Stimulated activated naive CD8-positive, alpha-beta T cell treated with anti-CD3 and anti-CD28 coated beads, Interleukin-15, amount 100 ng/mL, for 72 hours (primary cell): ENCODE data around the gene TBC1D16.
"Not testable (repeated sequence)": the region's sequence is repeated elsewhere in the genome, so short reads cannot be mapped to it uniquely, and the experiment has no call there.

ENCODE experiments used
- ATAC-seq: fragments of 150-1000 bp; cut with Tn5 transposase; 2 replicates; pipeline ENCODE4 v1.10.0; 2021; ENCODE audit warnings: mild to moderate bottlenecking, moderate library complexity
- DNase-seq, 2 donors: peaks; one replicate each; pipeline ENCODE4 v3.0.0; 2021 to 2022
- H3K27ac Mint-ChIP-seq, 2 donors: one replicate each; pipeline ENCODE4 v1.8.0; 2022; ENCODE audit warnings: mild to moderate bottlenecking in 2 of 2, mixed read lengths in 2 of 2, moderate library complexity in 2 of 2
- H3K27me3 Mint-ChIP-seq: one replicate; pipeline ENCODE4 v1.8.0; 2022; ENCODE audit warnings: mixed read lengths
- H3K4me1 Mint-ChIP-seq: one replicate; pipeline ENCODE4 v1.8.0; 2022; ENCODE audit warnings: mild to moderate bottlenecking, mixed read lengths
- H3K4me3 Mint-ChIP-seq, 2 donors: one replicate each; pipeline ENCODE4 v1.8.0; 2022; ENCODE audit warnings: mild to moderate bottlenecking in 2 of 2, mixed read lengths in 2 of 2, moderate library complexity in 1 of 2
- H3K9me3 Mint-ChIP-seq, 2 donors: one replicate each; pipeline ENCODE4 v1.8.0; 2022; ENCODE audit warnings: mixed read lengths in 2 of 2

The TBC1D16 gene

DNA sequence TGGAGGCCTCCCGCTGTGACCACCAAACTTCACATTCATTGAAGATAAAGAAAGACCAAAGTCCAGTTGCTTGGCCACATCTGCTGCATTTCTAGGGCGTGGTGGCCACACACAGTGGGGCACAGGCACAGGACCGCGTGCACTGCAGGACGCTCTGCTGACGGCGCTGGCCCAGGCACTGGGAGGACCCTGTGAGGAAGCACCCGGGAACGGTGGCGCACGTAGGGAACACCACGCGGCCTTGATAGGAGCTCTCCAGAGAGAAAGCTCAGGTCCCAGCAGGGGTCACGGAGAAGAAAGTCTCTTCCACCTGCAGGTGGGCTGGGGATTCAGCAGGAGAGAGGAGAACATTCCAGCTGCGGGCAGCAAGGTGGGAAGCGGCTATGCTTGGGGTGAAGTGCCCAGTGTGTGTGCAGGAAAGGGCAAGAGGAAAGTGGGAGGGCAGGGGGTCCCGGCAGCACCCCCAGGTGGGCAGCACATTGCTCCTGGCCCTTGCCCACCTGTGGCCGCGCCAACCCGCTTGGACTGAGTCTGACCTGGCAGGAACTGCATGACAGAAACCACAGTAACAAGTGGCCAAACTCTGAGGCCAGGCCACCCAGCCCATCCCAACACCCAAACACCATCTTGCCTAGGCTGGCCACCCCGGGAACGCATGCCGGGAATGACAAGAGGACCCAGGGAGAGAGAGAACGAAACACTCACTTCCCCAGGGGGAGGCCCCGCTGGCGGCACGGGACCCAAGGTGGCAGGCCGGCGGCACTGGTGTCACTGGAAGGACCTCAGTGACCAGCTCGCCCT, 32.8 kb downstream of the TBC1D16 start:
- Mint-ChIP-seq H3K27me3 (no peaks in the 10 kb centered on the region), H3K4me3 (no peak overlapping the region), H3K9me3 (no peaks in the 10 kb centered on the region), H3K27ac (no peak overlapping the region), H3K4me1 (peaks cover 36% of the 10 kb centered on the region)
- no peak for DNase-seq
- no peak for ATAC-seq

DNA sequence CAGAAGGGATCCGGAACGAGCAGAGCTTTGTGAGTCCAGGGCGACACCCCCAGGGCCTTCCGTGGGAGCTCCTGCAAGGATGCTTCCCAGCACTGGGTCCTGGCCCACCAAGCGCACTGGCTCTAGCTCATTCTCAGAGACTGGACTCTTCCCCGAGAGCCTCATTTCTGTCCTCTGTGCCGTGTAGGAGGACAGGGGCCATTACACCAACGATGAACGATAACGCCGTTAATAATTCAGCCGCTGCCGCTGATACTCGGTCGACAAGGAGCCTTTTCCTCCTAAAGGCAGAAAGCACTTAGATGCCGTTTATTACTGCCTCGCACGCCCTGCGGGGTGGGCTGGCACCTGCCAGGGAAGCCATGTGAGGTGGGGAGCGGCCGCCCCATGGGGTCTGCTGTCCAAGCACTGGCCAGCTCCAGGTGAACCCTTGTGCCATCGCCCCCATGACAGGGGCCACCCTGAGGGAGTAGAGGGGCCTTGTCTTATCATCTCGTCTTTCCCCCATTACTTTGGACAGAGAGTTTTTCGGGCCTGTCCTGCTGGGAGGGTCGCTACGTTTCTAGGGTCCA, 33.5 kb downstream of the TBC1D16 start:
- H3K27ac Mint-ChIP-seq = no peak overlapping the region
- H3K9me3 Mint-ChIP-seq = no peaks in the 10 kb centered on the region
- H3K4me1 Mint-ChIP-seq = peaks cover 37% of the 10 kb centered on the region
- no peaks in the 10 kb centered on the region for H3K27me3 Mint-ChIP-seq
- DNase-seq (no peak), ATAC-seq (no peak)
- H3K4me3 Mint-ChIP-seq = no peak overlapping the region

DNA sequence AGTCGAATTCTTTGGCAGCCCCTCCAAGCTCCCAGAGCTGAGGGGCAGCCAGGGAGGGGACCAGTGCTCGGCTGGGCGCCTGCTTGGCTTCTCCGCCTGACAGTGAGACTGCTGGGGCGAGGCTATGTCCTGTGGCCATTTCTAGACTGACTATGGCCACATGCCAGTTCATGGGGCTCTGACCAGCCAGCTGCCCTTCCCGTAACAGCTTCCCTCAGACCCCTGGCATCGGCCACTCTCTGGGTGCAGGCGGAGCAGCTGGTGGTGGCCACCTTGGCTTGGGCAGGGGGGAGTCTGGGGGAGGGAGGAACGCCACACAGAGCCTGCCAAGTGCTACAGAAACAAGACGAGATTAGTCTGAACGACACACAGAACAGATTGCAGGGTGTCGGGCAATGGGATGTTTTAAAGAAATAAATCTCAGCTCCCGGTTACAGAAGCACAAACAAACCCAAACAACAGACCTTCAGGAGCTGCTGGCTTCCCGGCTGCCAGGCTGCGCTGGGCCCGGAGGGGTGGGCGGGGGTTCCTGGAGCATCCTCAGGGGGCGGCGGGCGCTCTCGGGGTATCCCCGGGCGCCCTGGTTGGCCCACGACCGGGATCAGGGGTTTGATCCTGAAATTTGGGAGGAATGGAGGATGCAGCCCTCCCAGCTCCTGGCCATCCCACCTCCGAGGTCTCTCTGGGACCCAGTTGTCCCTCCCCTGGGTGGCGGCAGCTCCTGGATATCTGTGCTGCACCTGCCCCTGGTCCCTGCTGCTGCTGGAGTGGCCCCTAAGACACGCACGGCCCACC, 34.5 kb downstream of the TBC1D16 start:
- H3K27ac Mint-ChIP-seq = no peak overlapping the region
- H3K27me3 Mint-ChIP-seq = no peaks in the 10 kb centered on the region
- H3K4me1 Mint-ChIP-seq = peaks cover 41% of the 10 kb centered on the region
- H3K9me3 Mint-ChIP-seq = peaks cover 0 to 2% of the 10 kb centered on the region in 2 donors
- DNase-seq (no peak), ATAC-seq (no peak)
- no peak overlapping the region for H3K4me3 Mint-ChIP-seq

DNA sequence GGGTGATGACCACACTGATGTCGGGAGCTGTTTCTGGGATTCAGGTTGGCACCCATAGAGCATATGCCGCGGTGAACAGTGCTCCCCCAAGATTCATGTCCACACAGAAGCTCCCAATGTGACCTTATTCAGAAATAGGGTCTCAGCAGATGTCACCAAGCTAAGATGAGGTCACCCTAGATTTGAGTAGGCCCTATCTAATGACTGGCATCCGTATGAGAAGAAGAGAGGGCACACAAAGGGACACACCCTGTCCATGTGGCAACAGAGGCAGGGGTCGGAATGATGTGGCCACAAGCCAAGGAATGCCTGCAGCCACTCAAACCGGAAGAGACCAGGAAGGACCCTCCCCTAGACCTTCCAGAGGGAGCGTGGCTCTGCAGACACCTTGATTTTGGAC, 35.5 kb downstream of the TBC1D16 start:
- Mint-ChIP-seq H3K27ac (no peak overlapping the region), H3K4me3 (no peak overlapping the region), H3K9me3 (peaks cover 0 to 4% of the 10 kb centered on the region in 2 donors), H3K27me3 (no peaks in the 10 kb centered on the region), H3K4me1 (peaks cover 43% of the 10 kb centered on the region)
- DNase-seq (no peak), ATAC-seq (no peak)

DNA sequence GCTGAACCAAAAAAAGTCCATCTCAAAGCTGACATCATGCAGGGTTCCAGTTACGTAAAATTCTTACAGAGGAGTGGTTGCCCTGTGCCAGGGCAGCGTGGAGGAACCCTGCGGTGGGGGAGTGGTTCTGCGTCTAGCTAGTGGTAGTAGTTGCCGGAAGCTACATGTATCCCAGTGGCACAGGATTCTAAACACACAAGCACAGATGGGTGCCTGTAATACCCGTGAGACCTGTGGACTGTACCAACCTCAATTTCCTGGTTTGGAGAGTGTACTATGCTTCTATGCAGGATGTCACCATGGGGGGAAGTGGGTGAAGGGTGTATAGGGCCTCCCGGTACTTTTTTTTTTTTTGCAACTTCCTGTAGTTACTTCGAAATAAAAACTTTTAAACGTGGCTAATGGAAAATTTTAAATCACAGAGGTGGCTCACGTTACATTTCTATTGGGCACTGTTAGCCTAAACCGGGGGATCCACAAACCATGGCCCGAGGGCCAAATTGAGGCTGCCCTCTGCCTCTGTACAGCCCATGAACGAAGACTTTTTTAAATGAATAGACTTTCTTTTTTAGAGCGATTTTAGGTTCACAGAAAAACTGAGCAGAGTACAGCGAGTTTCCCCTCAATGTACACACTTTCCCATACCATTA, 38.5 kb downstream of the TBC1D16 start:
- H3K9me3 Mint-ChIP-seq = peaks cover 0 to 4% of the 10 kb centered on the region in 2 donors
- no peaks in the 10 kb centered on the region for H3K27me3 Mint-ChIP-seq
- peak; percentile 89 for ATAC-seq
- H3K4me3 Mint-ChIP-seq = peak overlapping the region; percentile 74 to 78
- DNase-seq = peak; percentile 69 to 90
- H3K27ac Mint-ChIP-seq = peak overlapping the region; percentile 97 to 99
- peaks cover 69% of the 10 kb centered on the region for H3K4me1 Mint-ChIP-seq

DNA sequence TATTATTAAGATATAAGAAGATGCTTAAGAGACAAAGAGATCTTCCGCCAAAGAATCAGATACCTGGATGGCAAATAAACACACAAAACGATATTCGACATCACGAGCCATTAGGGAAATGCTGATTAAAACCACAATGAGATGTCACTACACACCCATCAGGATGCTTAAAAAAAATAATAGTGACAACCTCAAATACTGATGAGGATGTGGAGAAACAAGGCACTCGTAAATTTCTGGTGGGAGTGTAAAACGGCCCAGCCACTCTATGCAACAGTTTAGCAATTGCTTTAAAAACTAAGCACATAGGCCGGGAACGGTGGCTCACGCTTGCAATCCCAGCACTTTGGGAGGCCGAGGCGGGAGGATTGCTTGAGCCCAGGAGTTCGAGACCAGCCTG, 39.4 kb downstream of the TBC1D16 start:
- Mint-ChIP-seq H3K27me3 (no peaks in the 10 kb centered on the region), H3K9me3 (peaks cover 0 to 4% of the 10 kb centered on the region in 2 donors), H3K4me3 (peak overlapping the region; percentile 74 to 78), H3K4me1 (peaks cover 72% of the 10 kb centered on the region), H3K27ac (peak overlapping the region; percentile 37 to 97)
- no peak for ATAC-seq
- no peak for DNase-seq

DNA sequence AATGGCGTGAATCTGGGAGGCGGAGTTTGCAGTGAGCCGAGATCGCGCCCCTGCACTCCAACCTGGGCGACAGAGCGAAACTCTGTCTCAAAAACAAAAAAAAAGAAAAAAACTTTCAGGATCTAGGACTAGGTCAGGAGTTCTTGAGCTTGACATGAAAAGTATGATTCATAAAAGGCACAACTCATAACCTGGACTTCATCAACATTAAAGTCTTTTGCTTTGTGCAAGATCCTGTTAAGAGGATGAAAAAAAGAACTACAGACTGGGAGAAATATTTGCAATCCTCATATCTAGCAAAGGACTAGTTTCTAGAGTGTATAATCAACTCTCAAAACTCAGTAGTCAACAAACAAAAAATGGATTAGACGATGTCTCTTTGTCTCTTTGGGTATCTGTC, 40.0 kb downstream of the TBC1D16 start:
- DNase-seq = no peak
- H3K4me3 Mint-ChIP-seq = no peak overlapping the region
- H3K9me3 Mint-ChIP-seq = peaks cover 0 to 4% of the 10 kb centered on the region in 2 donors
- H3K4me1 Mint-ChIP-seq = peaks cover 78% of the 10 kb centered on the region
- no peak for ATAC-seq
- peak overlapping the region in 1 of 2 donors; percentile 15 for H3K27ac Mint-ChIP-seq
- H3K27me3 Mint-ChIP-seq = no peaks in the 10 kb centered on the region

DNA sequence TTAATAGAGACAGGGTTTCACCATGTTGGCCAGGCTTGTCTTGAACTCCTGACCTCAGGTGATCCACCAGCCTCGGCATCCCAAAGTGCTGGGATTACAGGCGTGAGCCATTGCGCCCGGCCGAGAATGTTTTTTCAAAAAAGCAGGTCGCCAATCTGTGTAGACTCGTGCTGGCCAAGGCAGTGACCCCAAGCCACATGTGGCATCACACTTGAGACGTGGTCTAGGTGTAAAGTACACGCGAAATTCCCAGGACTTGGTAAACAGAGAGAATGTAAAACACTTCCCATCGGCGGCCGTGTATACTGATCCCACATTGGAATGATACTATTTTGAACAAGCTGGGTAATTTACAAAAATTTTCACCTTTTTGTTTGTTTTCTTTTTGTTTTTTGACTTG, 41.1 kb downstream of the TBC1D16 start:
- Mint-ChIP-seq H3K27me3 (no peaks in the 10 kb centered on the region), H3K4me3 (peak overlapping the region in 1 of 2 donors; percentile 10), H3K27ac (peak overlapping the region in 1 of 2 donors; percentile 99), H3K9me3 (peaks cover 0 to 4% of the 10 kb centered on the region in 2 donors), H3K4me1 (peaks cover 78% of the 10 kb centered on the region)
- ATAC-seq (no peak), DNase-seq (no peak)

DNA sequence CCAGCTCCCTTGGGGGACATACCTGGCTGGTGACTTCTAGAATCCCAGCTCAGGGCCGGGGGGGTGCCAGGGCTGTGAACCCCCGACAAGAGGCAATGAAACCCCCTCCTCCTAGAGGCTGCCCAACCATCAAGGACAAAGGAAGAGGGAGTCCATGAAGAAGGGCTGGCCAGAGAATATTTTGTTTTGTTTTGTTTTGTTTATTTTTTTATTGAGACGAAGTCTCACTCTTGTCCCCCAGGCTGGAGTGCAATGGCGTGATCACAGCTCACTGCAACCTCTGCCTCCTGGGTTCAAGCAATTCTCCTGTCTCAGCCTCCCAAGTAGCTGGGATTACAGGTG, 41.5 kb downstream of the TBC1D16 start:
- Mint-ChIP-seq H3K4me3 (peak overlapping the region; percentile 96 to 98), H3K4me1 (peaks cover 81% of the 10 kb centered on the region), H3K27ac (peak overlapping the region; percentile 96 to 99)
- H3K27me3 Mint-ChIP-seq, DNase-seq, H3K9me3 Mint-ChIP-seq, ATAC-seq: not testable (repeated sequence)

DNA sequence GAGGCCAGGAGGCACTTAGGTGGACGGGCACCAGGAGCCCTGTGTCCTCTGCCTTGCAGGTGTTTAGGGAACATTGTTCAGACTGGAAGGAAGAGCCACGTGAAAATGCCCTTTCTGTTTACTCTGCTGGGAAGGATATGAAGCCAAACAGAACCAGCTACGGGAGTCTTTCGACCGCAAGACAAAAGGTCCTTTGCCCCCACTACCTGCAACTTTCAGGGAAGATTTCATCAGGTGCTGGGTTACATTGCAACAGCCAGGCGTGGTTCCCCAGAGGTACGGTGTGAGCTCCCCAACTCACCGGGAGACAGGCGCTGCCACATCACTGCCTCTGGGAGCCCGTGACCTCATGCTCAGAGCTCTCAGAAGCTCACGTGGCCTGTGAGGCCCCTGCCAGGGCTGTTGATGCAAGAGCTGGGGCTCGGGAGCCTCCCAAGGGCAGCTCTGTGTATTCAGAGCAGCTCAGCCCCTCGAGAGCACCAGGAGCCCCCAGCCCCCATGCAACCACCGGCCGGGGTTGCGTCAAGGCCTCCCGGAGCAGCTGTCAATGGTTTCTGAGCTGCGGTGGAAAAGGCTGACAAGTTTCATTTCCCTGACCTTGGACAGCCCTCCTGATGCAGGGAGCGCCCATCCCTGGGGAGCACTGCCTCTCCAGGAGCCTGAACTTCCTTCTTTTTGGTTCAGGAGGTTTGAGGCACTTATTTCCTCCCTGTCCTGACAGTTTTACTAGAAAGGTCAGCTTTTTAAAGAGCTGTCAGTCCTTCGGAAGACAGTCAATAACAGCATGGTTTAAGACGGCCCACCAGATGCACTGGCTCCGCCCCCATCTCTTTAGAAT, 42.1 kb downstream of the TBC1D16 start:
- Mint-ChIP-seq H3K4me3 (peak overlapping the region; percentile 96 to 98), H3K9me3 (peaks cover 0 to 4% of the 10 kb centered on the region in 2 donors), H3K4me1 (peaks cover 84% of the 10 kb centered on the region), H3K27ac (peak overlapping the region; percentile 96 to 99), H3K27me3 (no peaks in the 10 kb centered on the region)
- peak; percentile 74 for ATAC-seq
- peak; percentile 75 to 95 for DNase-seq

DNA sequence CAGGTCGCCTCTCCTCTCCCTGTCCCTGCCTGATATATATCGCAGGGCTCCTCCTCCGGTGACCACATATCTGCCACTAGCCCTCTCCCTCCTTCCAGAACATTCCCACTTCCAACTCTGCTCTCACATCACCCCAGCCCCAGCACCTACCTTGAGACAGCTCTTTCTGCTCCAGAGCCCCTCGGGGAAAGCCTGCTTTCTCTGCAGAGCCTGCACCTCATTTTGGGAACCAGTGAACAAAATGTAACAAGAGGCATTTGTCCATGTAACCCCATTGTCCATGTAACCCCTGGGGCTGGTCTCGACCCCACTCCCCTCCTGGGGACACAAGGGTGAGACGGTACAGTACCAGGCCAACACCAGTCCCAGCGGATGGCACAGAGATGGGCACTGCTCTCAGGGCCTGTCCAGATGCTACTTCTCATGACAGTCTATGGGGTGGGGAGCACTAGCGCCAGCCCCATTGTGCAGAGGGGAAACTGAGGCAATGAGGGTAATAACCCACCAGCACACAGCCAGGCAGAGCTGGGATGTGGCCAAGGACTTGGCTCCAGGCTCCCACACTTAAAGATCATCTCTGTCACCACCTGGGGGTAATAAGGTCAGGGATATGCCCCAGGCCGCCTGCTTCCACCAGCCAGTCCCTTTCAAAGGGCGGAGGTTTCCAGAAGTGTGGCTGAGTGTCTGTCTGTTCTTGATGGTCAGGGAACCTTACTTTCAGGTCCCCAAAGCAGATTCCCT, 42.9 kb downstream of the TBC1D16 start:
- H3K27ac Mint-ChIP-seq = peak overlapping the region; percentile 96 to 99
- no peak for ATAC-seq
- H3K4me3 Mint-ChIP-seq = peak overlapping the region; percentile 96 to 98
- H3K4me1 Mint-ChIP-seq = peaks cover 84% of the 10 kb centered on the region
- peak; percentile 27 to 48 for DNase-seq
- peaks cover 0 to 4% of the 10 kb centered on the region in 2 donors for H3K9me3 Mint-ChIP-seq
- no peaks in the 10 kb centered on the region for H3K27me3 Mint-ChIP-seq

DNA sequence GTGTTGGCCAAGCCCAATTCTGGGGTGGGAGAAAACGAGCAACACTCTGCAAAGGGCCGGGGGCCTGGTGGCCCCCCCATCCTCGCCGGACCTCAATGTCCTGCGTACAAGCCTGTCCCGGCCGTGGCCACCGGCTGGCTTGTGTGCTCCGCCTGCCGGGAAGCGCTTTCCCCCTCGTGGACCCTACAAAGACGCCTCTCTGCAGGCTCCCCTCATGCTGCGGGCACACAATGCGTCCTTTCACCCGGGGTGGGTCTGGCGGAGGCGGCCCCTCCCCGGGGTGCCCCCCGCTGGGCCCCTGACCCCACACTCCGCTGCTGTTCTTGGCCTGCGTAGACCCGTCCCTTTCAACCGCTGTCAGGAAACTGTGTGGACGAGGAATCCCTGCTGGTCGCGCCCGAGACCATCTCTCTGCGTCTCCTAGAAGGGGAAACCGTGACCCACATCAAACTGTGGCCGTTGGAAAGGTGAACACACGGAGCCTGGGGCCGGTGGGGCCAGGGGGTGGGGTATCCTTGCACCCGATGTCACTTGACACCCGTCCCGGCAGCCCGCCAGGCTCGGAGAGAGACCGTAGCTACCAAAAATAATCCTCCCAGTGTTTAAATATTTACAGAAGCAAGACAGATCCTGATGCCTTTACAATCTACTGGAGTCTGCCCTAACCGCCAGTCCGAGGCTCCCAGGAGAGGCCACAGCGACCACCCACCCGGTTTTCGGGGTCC, 43.6 kb downstream of the TBC1D16 start:
- Mint-ChIP-seq H3K27me3 (no peaks in the 10 kb centered on the region), H3K27ac (peak overlapping the region; percentile 96 to 99), H3K4me3 (peak overlapping the region; percentile 96 to 98), H3K9me3 (peaks cover 0 to 4% of the 10 kb centered on the region in 2 donors), H3K4me1 (peaks cover 82% of the 10 kb centered on the region)
- DNase-seq (peak in 1 of 2 donors; percentile 61), ATAC-seq (peak; percentile 13)

DNA sequence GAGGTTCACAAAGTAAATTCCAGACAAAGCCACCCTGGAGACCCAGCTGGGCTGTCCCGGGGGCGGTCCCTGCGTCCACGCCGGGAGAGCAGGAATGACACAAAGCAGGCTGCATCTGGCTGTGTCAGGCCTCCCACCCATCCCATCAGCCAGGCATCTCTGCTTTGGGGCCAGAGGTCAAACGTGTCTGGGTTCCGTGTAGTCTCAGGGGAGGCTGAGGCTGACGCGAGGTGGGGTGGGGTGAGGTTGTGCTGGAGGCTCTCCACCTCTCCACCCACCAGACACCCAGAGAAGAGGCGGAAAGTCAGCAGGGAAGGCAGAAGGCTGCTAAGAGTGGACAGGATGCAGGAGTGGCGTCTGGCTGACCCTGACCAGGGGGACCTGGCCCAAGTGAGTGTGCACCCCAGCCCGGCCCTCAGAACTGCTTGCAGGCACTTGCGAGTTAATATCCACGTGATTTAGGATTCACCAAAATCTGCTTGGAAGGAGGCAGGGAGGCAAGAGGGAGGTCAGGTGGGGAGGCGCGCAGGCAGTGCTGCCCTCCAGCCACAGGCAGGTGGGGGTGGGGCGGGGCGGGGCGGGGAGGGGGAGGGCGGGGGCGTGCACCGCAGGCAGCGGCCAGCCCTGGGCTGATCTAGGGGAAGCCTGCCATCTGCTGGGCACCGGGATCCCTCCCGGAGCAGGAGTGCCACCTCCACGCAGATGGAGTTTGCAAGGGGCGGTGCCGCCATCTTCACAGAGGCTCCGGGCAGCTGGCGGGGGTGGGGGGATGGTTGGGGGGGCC, 44.3 kb downstream of the TBC1D16 start:
- peak; percentile 79 to 91 for DNase-seq
- H3K4me3 Mint-ChIP-seq = peak overlapping the region; percentile 96 to 98
- H3K27ac Mint-ChIP-seq = peak overlapping the region in 1 of 2 donors; percentile 96
- H3K4me1 Mint-ChIP-seq = peaks cover 74% of the 10 kb centered on the region
- ATAC-seq = peak; percentile 78
- no peaks in the 10 kb centered on the region for H3K27me3 Mint-ChIP-seq
- peaks cover 0 to 3% of the 10 kb centered on the region in 2 donors for H3K9me3 Mint-ChIP-seq
